ENCODE data around the gene BCAR3. TPM values are rescaled to one million over a fixed set of nuclear protein-coding genes. Genes with fewer than 3 reads are reported as not detected.
A peak's percentile ranks its signal among the peaks of the same experiment; 100 is the strongest.

The BCAR3 gene
- total RNA-seq, 4 donors from 2014 or later: 20.2 to 47.2 (median 32.3) TPM

GRCh38 chr1:93692451-93692861, 10.8 kb upstream of the BCAR3 start:
- intact Hi-C loops (cut with DNase I): no loop called here
- Histone ChIP-seq H3K36me3 (no peaks in the 10 kb centered on the region), H3K27ac (replicated peaks in 1 of 4) (peak overlapping the region in 1 of 4 donors; percentile 48), H3K27me3 (no peaks in the 10 kb centered on the region), H3K4me1 (peaks cover 0 to 29% (median 21%) of the 10 kb centered on the region in 4 donors), H3K9me3 (no peaks in the 10 kb centered on the region), H3K4me3 (no peak overlapping the region)
- WGBS: 67% methylated on average over 2 of the region's 2 CpGs
- TF ChIP-seq POLR2AphosphoS5 (IDR thresholded peaks at IDR 0.05) (no peak), EP300 (IDR thresholded peaks at IDR 0.05) (no peak), POLR2A (IDR thresholded peaks at IDR 0.05; ENCODE audit: low read depth) (no peak), CTCF (IDR thresholded peaks at IDR 0.05) (no peak)
- DNase-seq (ENCODE audit: extremely low spot score): no peak

- whole genome bisulfite sequencing: 92% methylated on average over 3 of the region's 4 CpGs
- H3K27me3 ChIP-seq: no peaks in the 10 kb centered on the region
- H3K4me1 ChIP-seq: peaks cover 0 to 29% (median 21%) of the 10 kb centered on the region in 4 donors
- no peaks in the 10 kb centered on the region for H3K36me3 ChIP-seq
- intact Hi-C loops (cut with DNase I): no loop called here
- no peak overlapping the region for H3K27ac ChIP-seq (replicated peaks in 1 of 4)
- no peaks in the 10 kb centered on the region for H3K9me3 ChIP-seq
- TF ChIP-seq POLR2A (IDR thresholded peaks at IDR 0.05; ENCODE audit: low read depth) (no peak), CTCF (IDR thresholded peaks at IDR 0.05) (no peak), POLR2AphosphoS5 (IDR thresholded peaks at IDR 0.05) (no peak), EP300 (IDR thresholded peaks at IDR 0.05) (no peak)
- DNase-seq (ENCODE audit: extremely low spot score): no peak
- H3K4me3 ChIP-seq: no peak overlapping the region
Observed at GRCh38 chr1:93692026-93692425, 10.4 kb upstream of the BCAR3 start.

- H3K36me3 ChIP-seq: no peaks in the 10 kb centered on the region
- no peaks in the 10 kb centered on the region for H3K9me3 ChIP-seq
- no peak overlapping the region for H3K27ac ChIP-seq (replicated peaks in 1 of 4)
- H3K4me3 ChIP-seq: no peak overlapping the region
- no peak for TF ChIP-seq POLR2A (IDR thresholded peaks at IDR 0.05; ENCODE audit: low read depth)
- TF ChIP-seq EP300 (IDR thresholded peaks at IDR 0.05): no peak
- no peak for TF ChIP-seq POLR2AphosphoS5 (IDR thresholded peaks at IDR 0.05)
- TF ChIP-seq CTCF (IDR thresholded peaks at IDR 0.05): no peak
- H3K27me3 ChIP-seq: no peaks in the 10 kb centered on the region
- no peak for DNase-seq (ENCODE audit: extremely low spot score)
- peaks cover 0 to 29% (median 21%) of the 10 kb centered on the region in 4 donors for H3K4me1 ChIP-seq
- intact Hi-C loops (cut with DNase I): no loop called here
- WGBS: 84% methylated on average over 4 of the region's 4 CpGs
Observed at GRCh38 chr1:93690921-93691789, 9.5 kb upstream of the BCAR3 start.

GRCh38 chr1:93690341-93690740, 8.7 kb upstream of the BCAR3 start:
- Histone ChIP-seq H3K36me3 (no peaks in the 10 kb centered on the region), H3K4me3 (no peak overlapping the region), H3K4me1 (peaks cover 0 to 29% (median 21%) of the 10 kb centered on the region in 4 donors), H3K9me3 (no peaks in the 10 kb centered on the region), H3K27ac (replicated peaks in 1 of 4) (no peak overlapping the region), H3K27me3 (no peaks in the 10 kb centered on the region)
- TF ChIP-seq POLR2A (IDR thresholded peaks at IDR 0.05; ENCODE audit: low read depth) (no peak), EP300 (IDR thresholded peaks at IDR 0.05) (no peak), POLR2AphosphoS5 (IDR thresholded peaks at IDR 0.05) (no peak), CTCF (IDR thresholded peaks at IDR 0.05) (no peak)
- intact Hi-C loops (cut with DNase I): no loop called here
- DNase-seq (ENCODE audit: extremely low spot score): no peak

Data from esophagus muscularis mucosa (tissue), 4 donors.